ENCODE results near the gene CD101. TPM values are rescaled to one million over a fixed set of nuclear protein-coding genes. Genes with fewer than 3 reads are reported as not detected.

Gene CD101
- total RNA-seq, 4 donors from 2014 or later: 0.42 to 3.4 (median 2.2) TPM

GRCh38 chr1:116958110-116958509 is 43.5 kb upstream of the CD101 start:
- Histone ChIP-seq H3K4me1 (peaks cover 5 to 19% (median 13%) of the 10 kb centered on the region in 3 donors), H3K27ac (no peak overlapping the region), H3K4me3 (no peak overlapping the region), H3K9me3 (no peaks in the 10 kb centered on the region), H3K36me3 (peaks cover 0 to 45% (median 0%) of the 10 kb centered on the region in 3 donors), H3K27me3 (no peaks in the 10 kb centered on the region)
- intact Hi-C loops (cut with DNase I): no loop called here
- DNase-seq: no peak
- 85 to 96% methylated on average over 3 to 4 of the region's 4 CpGs for WGBS, 2 donors
- TF ChIP-seq CTCF (IDR thresholded peaks at IDR 0.05): no peak
- no peak for TF ChIP-seq POLR2A (IDR thresholded peaks at IDR 0.05)

GRCh38 chr1:116958977-116959376 is 42.6 kb upstream of the CD101 start:
- TF ChIP-seq POLR2A (IDR thresholded peaks at IDR 0.05) (no peak), CTCF (IDR thresholded peaks at IDR 0.05) (no peak)
- H3K36me3 ChIP-seq: peaks cover 0 to 53% (median 0%) of the 10 kb centered on the region in 3 donors
- H3K9me3 ChIP-seq: no peaks in the 10 kb centered on the region
- WGBS, 2 donors: 80 to 84% methylated on average over 2 of the region's 2 CpGs
- H3K4me1 ChIP-seq: peaks cover 5 to 10% (median 7%) of the 10 kb centered on the region in 3 donors
- H3K4me3 ChIP-seq: no peak overlapping the region
- H3K27me3 ChIP-seq: no peaks in the 10 kb centered on the region
- H3K27ac ChIP-seq: no peak overlapping the region
- DNase-seq: no peak
- intact Hi-C loops (cut with DNase I): no loop called here

- intact Hi-C loops (cut with DNase I): no loop called here
- no peak for TF ChIP-seq CTCF (IDR thresholded peaks at IDR 0.05)
- TF ChIP-seq POLR2A (IDR thresholded peaks at IDR 0.05): no peak
- Histone ChIP-seq H3K27me3 (no peaks in the 10 kb centered on the region), H3K36me3 (peaks cover 0 to 74% (median 0%) of the 10 kb centered on the region in 3 donors), H3K27ac (no peak overlapping the region), H3K4me1 (no peaks in the 10 kb centered on the region), H3K4me3 (no peak overlapping the region), H3K9me3 (no peaks in the 10 kb centered on the region)
- DNase-seq: no peak
- 93 to 96% methylated on average over 6 of the region's 6 CpGs for WGBS, 2 donors
These were observed 40.0 kb upstream of the CD101 start for GRCh38 chr1:116961606-116962005.

- H3K36me3 ChIP-seq: peaks cover 0 to 84% (median 0%) of the 10 kb centered on the region in 3 donors
- 71 to 75% methylated on average over 4 of the region's 4 CpGs for WGBS, 2 donors
These were observed 38.4 kb upstream of the CD101 start for GRCh38 chr1:116962987-116963639.

More at GRCh38 chr1:116962987-116963639, 38.4 kb upstream of the CD101 start:
- Histone ChIP-seq H3K4me3 (no peak overlapping the region), H3K9me3 (no peaks in the 10 kb centered on the region), H3K27ac (no peak overlapping the region), H3K4me1 (no peaks in the 10 kb centered on the region), H3K27me3 (no peaks in the 10 kb centered on the region)
- TF ChIP-seq CTCF (IDR thresholded peaks at IDR 0.05) (no peak), POLR2A (IDR thresholded peaks at IDR 0.05) (no peak)
- intact Hi-C loops (cut with DNase I): no loop called here
- DNase-seq: no peak

Data from esophagus squamous epithelium (tissue), 5 donors.